HL-60 (cell line): ENCODE data around the gene TEX48.

ENCODE experiments used
- CTCF ChIP-seq: IDR thresholded peaks from one replicate; pipeline ENCODE4 v1.5.1; 2011; ENCODE audit warnings: low read length, control low read depth, inconsistent platforms; ENCODE audit not compliant: insufficient read depth
- GABPA ChIP-seq: IDR thresholded peaks from 2 replicates; pipeline ENCODE4 v1.6.1; 2012; ENCODE audit warnings: low read depth
- POLR2AphosphoS5 ChIP-seq: IDR thresholded peaks from 2 replicates; pipeline ENCODE4 v1.6.1; 2012; ENCODE audit warnings: low read depth
- TF ChIP-seq, protein P1 (sequence below): IDR thresholded peaks from 2 replicates; pipeline ENCODE4 v1.6.1; 2012; ENCODE audit warnings: low read depth; ENCODE audit not compliant: insufficient replicate concordance

GRCh38 chr9:114697951-114698351, 16.0 kb upstream of the TEX48 start:
- no peak for TF ChIP-seq CTCF
- TF ChIP-seq GABPA: no peak
- TF ChIP-seq POLR2AphosphoS5: no peak
- TF ChIP-seq, protein P1, sequence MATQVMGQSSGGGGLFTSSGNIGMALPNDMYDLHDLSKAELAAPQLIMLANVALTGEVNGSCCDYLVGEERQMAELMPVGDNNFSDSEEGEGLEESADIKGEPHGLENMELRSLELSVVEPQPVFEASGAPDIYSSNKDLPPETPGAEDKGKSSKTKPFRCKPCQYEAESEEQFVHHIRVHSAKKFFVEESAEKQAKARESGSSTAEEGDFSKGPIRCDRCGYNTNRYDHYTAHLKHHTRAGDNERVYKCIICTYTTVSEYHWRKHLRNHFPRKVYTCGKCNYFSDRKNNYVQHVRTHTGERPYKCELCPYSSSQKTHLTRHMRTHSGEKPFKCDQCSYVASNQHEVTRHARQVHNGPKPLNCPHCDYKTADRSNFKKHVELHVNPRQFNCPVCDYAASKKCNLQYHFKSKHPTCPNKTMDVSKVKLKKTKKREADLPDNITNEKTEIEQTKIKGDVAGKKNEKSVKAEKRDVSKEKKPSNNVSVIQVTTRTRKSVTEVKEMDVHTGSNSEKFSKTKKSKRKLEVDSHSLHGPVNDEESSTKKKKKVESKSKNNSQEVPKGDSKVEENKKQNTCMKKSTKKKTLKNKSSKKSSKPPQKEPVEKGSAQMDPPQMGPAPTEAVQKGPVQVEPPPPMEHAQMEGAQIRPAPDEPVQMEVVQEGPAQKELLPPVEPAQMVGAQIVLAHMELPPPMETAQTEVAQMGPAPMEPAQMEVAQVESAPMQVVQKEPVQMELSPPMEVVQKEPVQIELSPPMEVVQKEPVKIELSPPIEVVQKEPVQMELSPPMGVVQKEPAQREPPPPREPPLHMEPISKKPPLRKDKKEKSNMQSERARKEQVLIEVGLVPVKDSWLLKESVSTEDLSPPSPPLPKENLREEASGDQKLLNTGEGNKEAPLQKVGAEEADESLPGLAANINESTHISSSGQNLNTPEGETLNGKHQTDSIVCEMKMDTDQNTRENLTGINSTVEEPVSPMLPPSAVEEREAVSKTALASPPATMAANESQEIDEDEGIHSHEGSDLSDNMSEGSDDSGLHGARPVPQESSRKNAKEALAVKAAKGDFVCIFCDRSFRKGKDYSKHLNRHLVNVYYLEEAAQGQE: no peak
